H1 (cell line): ENCODE measurements around the gene MEGF11. TPM values are rescaled to one million over a fixed set of nuclear protein-coding genes. Genes with fewer than 3 reads are reported as not detected.

Experiments used
- CTCF ChIA-PET: fragments of 300-600 bp; sonication (Branson Sonifier 250); formaldehyde crosslinking; loops from one replicate; lab custom pipeline; 2021; ENCODE audit not compliant: partially characterized antibody; lab: Charles Lee
- POLR2A ChIA-PET: fragments of 300-600 bp; sonication (Branson Sonifier 250); formaldehyde crosslinking; loops from one replicate; lab custom pipeline; 2021; ENCODE audit warnings: inconsistent platforms; ENCODE audit not compliant: partially characterized antibody; lab: Charles Lee
- DNase-seq, 2 experiments: peaks; one replicate each; pipeline versions ENCODE4 v3.0.0 to v3.0.0-alpha.2; 2010 to 2022; ENCODE audit warnings: low spot score in 2 of 2, low read depth in 1 of 2, mixed read lengths in 1 of 2
- FAIRE-seq: peaks from 2 replicates; lab custom pipeline; 2011; peaks lifted over from hg19 to GRCh38; lab: Jason Lieb, UNC
- H2AFZ ChIP-seq: 2 replicates; pipeline ENCODE4 v1.8.1; 2012; ENCODE audit warnings: low read length, inconsistent platforms
- H2AK5ac ChIP-seq: 2 replicates; pipeline ENCODE4 v1.6.1; 2013; ENCODE audit warnings: low read depth, low read length
- H2BK120ac ChIP-seq: replicated peaks from 2 replicates; pipeline ENCODE3; 2013; ENCODE audit warnings: low read depth, low read length, inconsistent platforms
- H2BK12ac ChIP-seq: 2 replicates; pipeline ENCODE4 v1.6.1; 2013; ENCODE audit warnings: low read depth, low read length
- H2BK15ac ChIP-seq: 2 replicates; pipeline ENCODE4 v1.6.1; 2013; ENCODE audit warnings: low read length
- H2BK20ac ChIP-seq: 2 replicates; pipeline ENCODE4 v1.6.1; 2013; ENCODE audit warnings: low read length
- H2BK5ac ChIP-seq: 2 replicates; pipeline ENCODE4 v1.6.1; 2013; ENCODE audit warnings: low read depth, low read length
- H3K14ac ChIP-seq: 2 replicates; pipeline ENCODE4 v1.6.1; 2013; ENCODE audit warnings: inconsistent platforms; ENCODE audit not compliant: insufficient read length
- H3K18ac ChIP-seq: 2 replicates; pipeline ENCODE4 v1.6.1; 2013; ENCODE audit warnings: low read length; ENCODE audit errors: extremely low read depth
- H3K23ac ChIP-seq: 2 replicates; pipeline ENCODE4 v1.6.1; 2013; ENCODE audit warnings: inconsistent platforms; ENCODE audit not compliant: insufficient read length
- H3K23me2 ChIP-seq: 2 replicates; pipeline ENCODE4 v1.6.1; 2013; ENCODE audit warnings: low read depth, low read length
- H3K27ac ChIP-seq: 2 replicates; pipeline ENCODE4 v1.6.1; 2011; ENCODE audit warnings: low read depth, low read length, inconsistent platforms
- H3K27me3 ChIP-seq, 4 experiments: replicated peaks in 1 of 4; 1 replicate in 1 of 4; 2 replicates in 3 of 4; pipeline versions ENCODE4 v1.6.1 to v1.8.1; 2011 to 2013; ENCODE audit warnings: low read length in 3 of 4, mild to moderate bottlenecking in 3 of 4, inconsistent platforms in 2 of 4, mixed read lengths in 2 of 4, moderate library complexity in 1 of 4; ENCODE audit not compliant: control insufficient read depth in 3 of 4, insufficient read depth in 3 of 4; ENCODE audit errors: extremely low read depth in 1 of 4
- H3K36me3 ChIP-seq, 4 experiments: 2 replicates each; pipeline versions ENCODE4 v1.6.1 to v1.8.1; 2011 to 2013; ENCODE audit warnings: mild to moderate bottlenecking in 4 of 4, low read length in 3 of 4, moderate library complexity in 2 of 4, control low read depth in 1 of 4, inconsistent platforms in 1 of 4; ENCODE audit not compliant: insufficient read depth in 4 of 4, control insufficient read depth in 2 of 4
- H3K4ac ChIP-seq: replicated peaks from 2 replicates; pipeline ENCODE3; 2013; ENCODE audit warnings: low read length, low read depth, mixed read lengths, inconsistent platforms; ENCODE audit not compliant: insufficient read length
- H3K4me1 ChIP-seq, 4 experiments: replicated peaks in 1 of 4; 1 replicate in 1 of 4; 2 replicates in 3 of 4; pipeline versions ENCODE4 v1.6.1 to v1.8.1; 2011 to 2013; ENCODE audit warnings: low read length in 3 of 4, inconsistent platforms in 2 of 4, mixed read lengths in 1 of 4; ENCODE audit not compliant: insufficient read depth in 4 of 4, control insufficient read depth in 3 of 4
- H3K4me2 ChIP-seq, 2 experiments: 2 replicates each; pipeline versions ENCODE4 v1.6.1 to v1.8.1; 2011 to 2013; ENCODE audit warnings: low read depth in 2 of 2, low read length in 2 of 2, control low read depth in 1 of 2, inconsistent platforms in 1 of 2, mild to moderate bottlenecking in 1 of 2; ENCODE audit not compliant: insufficient read depth in 1 of 2
- H3K4me3 ChIP-seq, 4 experiments: fragments of 200-600, 300-600 bp in 1 of 4; sonication (generic), shearing (Covaris generic), sonication (Bioruptor Twin) in 1 of 4; 2 replicates each; pipeline versions ENCODE4 v1.5.1 to v1.8.1; 2011 to 2016; ENCODE audit warnings: low read length in 4 of 4, low read depth in 3 of 4, control low read depth in 2 of 4, inconsistent platforms in 2 of 4, mild to moderate bottlenecking in 2 of 4, mixed read lengths in 1 of 4, moderate library complexity in 1 of 4; ENCODE audit not compliant: insufficient read depth in 2 of 4; ENCODE audit errors: extremely low read depth in 1 of 4
- H3K56ac ChIP-seq: replicated peaks from 2 replicates; pipeline ENCODE3; 2013; ENCODE audit warnings: low read depth, mild to moderate bottlenecking, mixed read lengths, low read length, inconsistent platforms; ENCODE audit not compliant: insufficient read length
- H3K79me1 ChIP-seq: 2 replicates; pipeline ENCODE4 v1.6.1; 2013; ENCODE audit warnings: low read depth, low read length, control low read depth
- H3K79me2 ChIP-seq, 2 experiments: 2 replicates each; pipeline versions ENCODE4 v1.6.1 to v1.8.1; 2012 to 2013; ENCODE audit warnings: low read length in 2 of 2, mild to moderate bottlenecking in 2 of 2, inconsistent platforms in 1 of 2; ENCODE audit not compliant: insufficient read depth in 2 of 2, control insufficient read depth in 1 of 2
- H3K9ac ChIP-seq, 4 experiments: replicated peaks in 1 of 4; 1 replicate in 1 of 4; 2 replicates in 3 of 4; pipeline versions ENCODE4 v1.6.1 to v1.8.1; 2011 to 2013; ENCODE audit warnings: low read depth in 3 of 4, low read length in 3 of 4, control low read depth in 2 of 4, mild to moderate bottlenecking in 2 of 4, moderate library complexity in 2 of 4, inconsistent platforms in 1 of 4; ENCODE audit errors: extremely low read depth in 1 of 4
- H3K9me3 ChIP-seq, 2 experiments: 2 replicates each; pipeline versions ENCODE4 v1.6.1 to v1.8.1; 2012 to 2013; ENCODE audit warnings: mild to moderate bottlenecking in 2 of 2, moderate library complexity in 2 of 2, control low read depth in 1 of 2, inconsistent platforms in 1 of 2, low read depth in 1 of 2, low read length in 1 of 2, mixed read lengths in 1 of 2; ENCODE audit not compliant: insufficient read depth in 2 of 2
- H4K20me1 ChIP-seq, 2 experiments: replicated peaks in 1 of 2; 2 replicates each; pipeline versions ENCODE3 to v1.8.1; 2011 to 2013; ENCODE audit warnings: inconsistent platforms in 2 of 2, low read length in 2 of 2, mild to moderate bottlenecking in 1 of 2; ENCODE audit not compliant: insufficient read depth in 2 of 2, control insufficient read depth in 1 of 2
- H4K5ac ChIP-seq: 2 replicates; pipeline ENCODE4 v1.6.1; 2013; ENCODE audit warnings: low read length, low read depth, mixed read lengths, inconsistent platforms; ENCODE audit not compliant: insufficient read length
- H4K8ac ChIP-seq: 2 replicates; pipeline ENCODE4 v1.8.0; 2013; ENCODE audit warnings: mild to moderate bottlenecking, moderate library complexity, low read length, inconsistent platforms; ENCODE audit not compliant: insufficient read depth; ENCODE audit errors: extremely low read depth
- H4K91ac ChIP-seq: replicated peaks from 2 replicates; pipeline ENCODE3; 2013; ENCODE audit warnings: low read length, mixed read lengths, inconsistent platforms; ENCODE audit not compliant: insufficient read length
- BCL11A ChIP-seq, 2 experiments: IDR thresholded peaks; one replicate each; pipeline ENCODE4 v1.6.1; 2011; ENCODE audit warnings: low read depth in 2 of 2, low read length in 2 of 2, mild to moderate bottlenecking in 2 of 2
- CBX8 ChIP-seq: fragments of 300-800, 300-1000 bp; sonication (generic); IDR thresholded peaks from 2 replicates; pipeline ENCODE4 v1.7.1; 2016; ENCODE audit warnings: low read depth, low read length, borderline replicate concordance
- CHD1 ChIP-seq: IDR thresholded peaks from 2 replicates; pipeline ENCODE4 v1.6.1; 2012; ENCODE audit warnings: low read depth, low read length, improper control_type of control experiment
- CREB1 ChIP-seq: IDR thresholded peaks from 2 replicates; pipeline ENCODE4 v1.6.1; 2012; ENCODE audit warnings: inconsistent platforms
- FOSL1 ChIP-seq: IDR thresholded peaks from 2 replicates; pipeline ENCODE4 v1.6.1; 2011; ENCODE audit warnings: mild to moderate bottlenecking, low read depth, low read length, moderate library complexity; ENCODE audit not compliant: insufficient read depth
- GABPA ChIP-seq: IDR thresholded peaks from 2 replicates; pipeline ENCODE4 v1.6.1; 2011; ENCODE audit warnings: mild to moderate bottlenecking, low read length, moderate library complexity, borderline replicate concordance; ENCODE audit not compliant: insufficient read depth
- HDAC6 ChIP-seq: IDR thresholded peaks from one replicate; pipeline ENCODE4 v1.7.1; 2012; ENCODE audit warnings: low read depth, mild to moderate bottlenecking, inconsistent platforms, low read length, moderate library complexity
- NANOG ChIP-seq: IDR thresholded peaks from 2 replicates; pipeline ENCODE4 v1.6.1; 2011; ENCODE audit warnings: low read length, low read depth, mild to moderate bottlenecking, inconsistent platforms; ENCODE audit not compliant: insufficient read depth, poor library complexity, severe bottlenecking
- SP4 ChIP-seq: IDR thresholded peaks from 2 replicates; pipeline ENCODE4 v1.6.1; 2012; ENCODE audit warnings: low read length, inconsistent platforms
- TAF7 ChIP-seq: optimal IDR thresholded peaks from 2 replicates; pipeline ENCODE3; 2011; ENCODE audit warnings: low read depth, mild to moderate bottlenecking, inconsistent platforms, low read length, moderate library complexity, borderline replicate concordance
- WGBS, 2 experiments: shearing (Covaris generic) in 1 of 2; methylation state at CpG; one replicate each; pipeline versions ENCODE4 v1.1.6 to v1.1.7; 2013 to 2015; ENCODE audit warnings: low lambda C conversion rate in 2 of 2, mixed read lengths in 2 of 2, inconsistent platforms in 1 of 2, low coverage in 1 of 2, missing lambda C conversion rate in 1 of 2; ENCODE audit not compliant: insufficient replicate concordance in 2 of 2, insufficient coverage in 1 of 2, insufficient read length in 1 of 2; ENCODE audit errors: extremely low coverage in 1 of 2, missing lambda C conversion rate in 1 of 2; 5-methylcytosine and 5-hydroxymethylcytosine counted together
- polyA plus RNA-seq, 7 experiments: library from polyadenylated mRNA; depleted of rRNA in 3 of 7; stranded (reverse) in 5 of 7; unstranded in 2 of 7; fragments of >200 nt in 5 of 7; fragments of 200-250 nt in 2 of 7; gene quantifications; 1 replicate in 5 of 7; 2 replicates in 1 of 7; 4 replicates in 1 of 7; pipeline versions ENCODE4 v1.2.1 to v1.2.3, GENCODE V29; 2011 to 2013; ENCODE audit warnings: missing spikeins in 2 of 7, mixed read lengths in 2 of 7
- total RNA-seq: library from RNA; stranded (reverse); fragmentation: NEBNext Ultra II Directional; extraction: Animal tissue kit (Norgen Biotek cat#: 25700); gene quantifications from 2 replicates; pipeline ENCODE4 v1.2.1, GENCODE V29; 2021

MEGF11 gene
- total and polyA plus RNA-seq, 2 of the 8 experiments (the other 6 are each of a cell fraction or from before 2014, with no cell fraction given), result 4.4 to 4.8 TPM

- Histone ChIP-seq H3K27me3 (no peaks in the 10 kb centered on the region), H2AFZ (no peak overlapping the region), H3K56ac (no peak overlapping the region), H3K4ac (no peak overlapping the region), H4K91ac (peak overlapping the region; percentile 27), H3K79me1 (no peaks in the 10 kb centered on the region), H3K14ac (no peak overlapping the region), H3K36me3 (no peaks in the 10 kb centered on the region), H3K9me3 (no peaks in the 10 kb centered on the region), H3K4me1 (peaks cover 10 to 21% (median 11%) of the 10 kb centered on the region in 4 experiments), H3K4me3 (no peak overlapping the region), H3K4me2 (no peak overlapping the region), H4K8ac (no peak overlapping the region), H2BK120ac (no peak overlapping the region), H2BK12ac (no peak overlapping the region), H4K5ac (no peak overlapping the region), H3K9ac (no peak overlapping the region), H2AK5ac (no peak overlapping the region), H3K23me2 (peaks cover 2% of the 10 kb centered on the region), H3K23ac (no peak overlapping the region), H3K27ac (no peak overlapping the region), H2BK5ac (no peak overlapping the region), H4K20me1 (no peaks in the 10 kb centered on the region), H2BK20ac (no peak overlapping the region), H2BK15ac (no peak overlapping the region), H3K79me2 (no peaks in the 10 kb centered on the region), H3K18ac (no peak overlapping the region)
- WGBS, 2 experiments, result 39% methylated on average over 2 of the region's 2 CpGs; no CpG with 5 or more reads in 1 of the 2 experiments
- no peak for TF ChIP-seq CHD1
- no peak for TF ChIP-seq CBX8
- TF ChIP-seq SP4, result no peak
- TF ChIP-seq GABPA, result no peak
- TF ChIP-seq CREB1, result no peak
- TF ChIP-seq TAF7, result no peak
- no peak for TF ChIP-seq HDAC6
- no peak for TF ChIP-seq BCL11A (IDR thresholded peaks at IDR 0.05; ENCODE audit: low read depth in 2 of 2, low read length in 2 of 2)
- no peak for TF ChIP-seq NANOG
- no peak for TF ChIP-seq FOSL1
- ChIA-PET CTCF (interaction anchor here (0.6 to 7.8 kb wide), 17 partner anchors 8 to 399 kb away, joined by 3 to 70 read pairs (median 4); no protein-coding TSS in a partner anchor), POLR2A (no interaction called here)
- no peak for DNase-seq
- FAIRE-seq, result no peak
These were observed 273.7 kb downstream of the MEGF11 start for GRCh38 chr15:65979837-65980236.
